ENCODE results near the gene CHPF2.

Gene CHPF2

DNA sequence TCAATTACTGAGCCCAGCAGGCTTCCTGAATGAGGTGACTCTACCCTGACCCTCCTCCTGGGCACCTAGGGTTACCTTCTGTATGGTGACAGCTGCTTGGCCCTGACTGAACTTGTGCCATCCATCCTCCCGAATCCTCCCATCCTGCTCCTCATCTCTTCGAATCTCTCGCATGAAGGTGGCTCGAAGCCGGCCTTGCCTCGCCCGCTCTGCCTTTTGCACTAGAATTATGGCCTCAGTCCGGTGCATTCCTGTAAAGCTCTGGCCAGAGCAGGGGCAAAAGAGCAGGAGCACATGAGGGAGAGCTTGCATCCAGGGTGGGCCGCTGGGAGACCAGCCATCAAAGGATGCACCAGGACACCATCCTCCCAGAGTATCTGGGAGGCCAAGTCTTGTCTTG, 29.4 kb upstream of the CHPF2 start:
- no peak for DNase-seq (ENCODE audit: extremely low spot score, insufficient read length, low read depth)
- no peak for FAIRE-seq

DNA sequence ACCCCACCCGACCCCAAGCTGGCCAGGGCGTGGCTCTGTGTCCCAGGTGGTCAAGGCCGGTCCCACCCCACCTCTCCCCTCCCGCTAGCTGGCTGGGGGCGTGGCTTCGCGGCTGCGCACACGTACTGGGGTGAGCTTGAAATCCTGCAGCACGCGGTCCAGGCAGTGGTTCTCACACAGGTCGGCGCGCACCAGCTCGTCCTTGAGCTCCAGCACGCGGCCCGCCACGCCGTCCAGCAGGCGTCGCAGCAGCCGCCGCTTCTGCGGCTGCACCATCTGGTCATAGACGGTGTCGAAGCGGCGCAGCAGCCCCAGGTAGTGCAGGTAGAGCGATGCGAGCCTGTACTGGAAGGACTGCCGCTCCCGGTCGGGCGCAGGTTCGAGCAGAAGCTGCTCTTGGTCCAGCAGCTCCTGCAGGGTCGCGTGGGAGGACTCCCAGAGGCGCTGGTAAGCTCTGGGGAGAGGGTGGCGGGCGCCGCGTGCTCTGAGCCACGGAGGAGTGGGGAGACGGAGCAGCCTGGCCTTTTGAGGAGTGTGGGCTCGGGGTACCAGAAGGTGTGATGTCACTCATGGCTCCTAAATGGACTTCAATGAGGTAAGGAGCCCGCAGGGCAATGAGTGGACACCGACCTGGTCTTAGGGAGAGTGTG, 27.8 kb upstream of the CHPF2 start:
- no peak for DNase-seq (ENCODE audit: extremely low spot score, insufficient read length, low read depth)
- no peak for FAIRE-seq

DNA sequence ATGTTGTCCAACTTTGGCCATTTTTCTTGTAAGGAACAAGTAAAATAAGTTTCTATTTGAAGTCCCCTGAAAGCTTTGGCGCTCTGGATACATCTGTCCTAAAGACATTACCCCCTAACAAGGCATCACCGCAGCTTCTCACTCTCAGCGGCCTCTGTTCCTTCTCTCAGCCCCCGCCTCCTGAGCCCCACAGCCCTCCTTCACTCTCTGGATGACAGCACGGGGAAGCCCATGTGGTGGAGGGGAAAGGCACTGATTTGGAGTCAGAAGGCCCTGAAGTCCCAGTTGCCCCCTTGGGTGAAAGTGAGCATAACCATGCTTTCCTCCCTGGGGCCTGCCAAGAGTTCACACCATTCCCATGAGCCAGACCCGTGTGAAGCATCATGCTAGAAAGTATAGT, 26.6 kb upstream of the CHPF2 start:
- FAIRE-seq (no peak), DNase-seq (ENCODE audit: extremely low spot score, insufficient read length, low read depth) (no peak)

DNA sequence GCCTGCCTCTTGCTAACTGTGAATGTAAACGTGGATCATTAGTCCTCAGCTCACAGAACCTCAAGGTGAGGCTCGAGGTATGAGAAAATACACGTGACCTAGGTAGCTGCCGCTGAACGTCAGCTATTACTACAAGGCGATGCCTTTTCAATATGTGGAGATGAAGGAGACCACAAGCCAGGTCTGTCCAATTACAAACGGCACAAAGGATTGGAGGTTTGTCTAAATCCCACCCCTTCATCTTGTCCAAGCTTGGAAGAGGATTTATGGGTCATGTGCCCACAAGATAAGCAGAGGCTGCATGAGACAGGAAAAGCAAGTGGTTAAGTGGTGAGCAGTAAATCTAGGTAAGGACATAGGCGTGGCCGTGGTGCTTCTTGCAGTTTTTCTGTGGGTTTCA, 25.4 kb upstream of the CHPF2 start:
- DNase-seq (ENCODE audit: extremely low spot score, insufficient read length, low read depth) (no peak), FAIRE-seq (no peak)

DNA sequence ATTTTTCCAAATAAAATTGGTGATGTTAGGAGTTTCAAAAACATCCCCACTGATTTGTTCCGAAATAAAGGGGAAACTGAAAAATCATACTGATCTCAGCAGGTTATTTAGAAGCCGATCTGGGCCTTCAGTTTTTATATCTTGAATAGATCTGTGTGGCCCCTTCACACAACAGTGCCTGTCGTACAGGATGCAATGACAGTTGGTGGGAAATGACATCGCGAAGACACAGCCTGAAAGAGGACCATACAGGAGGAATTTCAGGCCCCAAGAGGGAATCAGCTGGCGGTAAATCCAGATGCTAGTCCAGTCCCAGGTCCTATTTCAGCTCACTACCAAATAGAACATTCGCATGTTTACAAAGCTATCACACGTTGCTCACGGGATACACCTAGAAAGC, 25.0 kb upstream of the CHPF2 start:
- FAIRE-seq (no peak), DNase-seq (ENCODE audit: extremely low spot score, insufficient read length, low read depth) (no peak)

DNA sequence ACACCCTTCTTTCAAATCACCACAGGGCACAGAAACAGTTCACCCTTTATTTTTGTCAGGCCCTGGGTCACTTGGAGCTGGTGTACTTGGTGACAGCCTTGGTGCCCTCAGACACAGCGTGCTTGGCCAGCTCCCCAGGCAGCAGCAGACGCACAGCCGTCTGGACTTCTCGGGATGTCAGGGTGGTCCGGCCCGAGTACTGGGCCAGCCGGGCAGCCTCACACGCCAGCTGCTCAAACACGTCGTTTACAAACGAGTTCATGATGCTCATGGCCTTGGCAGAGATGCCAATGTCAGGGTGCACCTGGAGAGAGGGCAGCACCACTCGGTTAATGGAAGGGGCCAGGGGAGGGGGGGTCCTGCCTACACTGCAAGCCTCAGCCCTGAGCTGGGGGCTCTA, 24.5 kb upstream of the CHPF2 start:
- DNase-seq (ENCODE audit: extremely low spot score, insufficient read length, low read depth) (no peak), FAIRE-seq (no peak)

DNA sequence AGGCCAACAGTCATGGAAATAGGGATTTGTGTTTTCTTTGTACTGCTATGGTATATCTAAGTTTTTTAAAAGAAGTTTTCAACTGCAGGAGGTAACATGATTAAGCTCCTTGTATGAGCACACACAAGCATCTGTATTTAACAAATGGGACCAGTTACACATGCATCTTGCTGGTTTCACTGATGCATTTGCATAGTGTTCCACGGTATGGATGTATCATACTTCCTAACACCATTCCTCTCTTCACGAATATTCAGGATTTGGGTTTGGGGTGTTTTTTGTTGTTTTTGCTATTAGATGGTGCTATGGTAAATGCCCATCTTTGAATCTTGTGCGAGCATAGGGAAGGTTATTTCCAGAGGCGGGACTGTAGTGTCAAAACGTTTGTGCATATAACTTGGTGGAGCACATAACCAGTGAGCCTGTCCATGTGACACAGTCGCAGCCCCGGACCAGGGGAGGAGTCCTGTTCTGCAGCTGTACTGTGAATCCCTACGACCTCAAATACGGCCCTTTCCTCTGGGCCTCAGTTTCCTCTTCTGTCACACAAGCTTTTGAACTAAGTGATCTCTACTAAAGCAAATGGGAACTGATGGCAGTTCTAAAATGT, 23.9 kb upstream of the CHPF2 start:
- no peak for DNase-seq (ENCODE audit: extremely low spot score, insufficient read length, low read depth)
- no peak for FAIRE-seq

DNA sequence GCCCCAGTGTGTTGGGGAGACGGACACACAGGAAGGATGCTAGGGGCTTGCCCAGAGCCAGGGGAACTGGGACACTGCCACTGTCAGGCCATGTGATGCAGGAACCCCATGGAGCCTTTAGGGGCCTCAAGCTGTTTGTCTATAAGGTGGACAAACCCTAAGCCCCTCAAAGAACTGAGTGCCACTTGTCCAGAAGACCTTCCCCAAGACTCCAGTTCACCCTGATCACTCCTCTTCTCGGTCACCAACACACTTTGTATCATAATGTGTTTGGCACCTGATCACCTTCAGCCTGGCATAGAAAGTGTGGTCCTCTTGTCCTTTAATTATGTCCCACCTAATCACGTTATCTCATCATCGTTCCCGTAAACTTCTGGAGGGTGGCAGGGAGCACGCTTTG, 22.7 kb upstream of the CHPF2 start:
- no peak for DNase-seq (ENCODE audit: extremely low spot score, insufficient read length, low read depth)
- FAIRE-seq = no peak

DNA sequence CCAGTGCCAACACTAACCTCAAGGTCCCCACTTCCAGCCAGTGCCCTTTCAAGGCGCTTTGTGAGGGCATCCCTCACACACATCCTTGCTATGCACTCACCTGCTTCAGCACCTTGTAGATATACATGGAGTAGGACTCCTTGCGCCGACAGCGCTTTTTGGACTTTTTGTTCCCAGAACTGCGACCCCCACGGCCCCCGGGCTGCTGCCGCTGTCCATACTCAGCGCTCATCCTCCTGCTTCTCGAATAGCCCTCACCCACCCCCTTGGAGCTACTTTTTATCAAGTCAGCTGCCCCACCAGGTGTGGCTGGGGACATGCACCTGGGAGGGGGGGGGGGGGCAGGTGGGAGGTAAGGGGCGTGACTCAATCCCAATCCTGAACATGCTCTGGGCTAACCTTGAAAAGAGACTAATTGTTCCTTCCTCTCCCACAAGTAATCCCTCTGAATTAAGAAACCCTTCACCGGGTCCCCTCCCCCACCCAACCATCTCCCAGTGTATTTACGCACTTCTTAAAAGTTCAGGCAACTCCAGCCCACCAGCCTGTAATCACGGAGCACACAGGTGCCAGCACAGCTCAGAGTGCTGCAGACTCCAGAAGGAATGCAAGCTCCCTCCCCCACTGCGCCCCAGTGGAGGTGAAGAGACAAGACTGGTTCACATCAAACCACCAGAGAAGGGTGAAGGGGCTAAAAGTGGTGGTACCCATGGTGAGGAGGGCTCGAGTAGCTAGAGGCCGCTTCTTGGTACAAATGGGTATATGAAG, 22.0 kb upstream of the CHPF2 start, which contains the start of gene H2BK1:
TSS of gene H2BK1 (minus strand) at position 402 of the 768 bp plus-strand sequence. CDS start at position 232, 170 bp downstream.
- no peak for FAIRE-seq

DNA sequence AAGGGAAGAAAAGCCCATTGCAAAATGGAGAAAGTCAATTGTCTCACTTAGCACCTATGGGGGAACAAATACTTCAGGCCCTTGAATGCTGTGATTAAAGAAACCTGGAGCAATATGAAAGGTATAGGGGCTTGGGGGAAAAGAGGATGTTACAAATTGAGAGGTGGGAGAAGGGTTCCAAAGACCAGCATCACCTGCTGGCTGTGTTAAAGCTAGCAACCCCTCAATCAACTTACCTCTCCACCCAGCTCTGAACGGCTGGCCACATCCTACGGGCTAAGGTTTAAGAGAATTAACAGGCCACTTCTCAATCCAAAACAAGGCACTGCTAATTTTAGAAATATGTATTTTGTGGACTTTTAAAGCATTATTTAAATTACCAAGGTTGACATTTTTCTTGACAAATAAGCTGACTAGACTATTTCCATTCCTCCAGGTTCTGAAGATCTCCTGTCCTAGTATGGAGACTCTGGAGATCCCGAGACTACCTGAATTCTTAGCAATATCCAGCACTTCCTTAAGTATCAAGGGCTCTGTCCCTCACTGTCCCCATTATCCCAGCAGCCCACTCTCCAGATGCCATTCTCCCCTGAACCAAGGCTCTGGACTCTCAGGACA, 21.0 kb upstream of the CHPF2 start:
- no peak for DNase-seq (ENCODE audit: extremely low spot score, insufficient read length, low read depth)
- no peak for FAIRE-seq

More for the DNA sequence above, 22.0 kb upstream of the CHPF2 start, which contains the start of gene H2BK1:
- no peak for DNase-seq (ENCODE audit: extremely low spot score, insufficient read length, low read depth)

DNA sequence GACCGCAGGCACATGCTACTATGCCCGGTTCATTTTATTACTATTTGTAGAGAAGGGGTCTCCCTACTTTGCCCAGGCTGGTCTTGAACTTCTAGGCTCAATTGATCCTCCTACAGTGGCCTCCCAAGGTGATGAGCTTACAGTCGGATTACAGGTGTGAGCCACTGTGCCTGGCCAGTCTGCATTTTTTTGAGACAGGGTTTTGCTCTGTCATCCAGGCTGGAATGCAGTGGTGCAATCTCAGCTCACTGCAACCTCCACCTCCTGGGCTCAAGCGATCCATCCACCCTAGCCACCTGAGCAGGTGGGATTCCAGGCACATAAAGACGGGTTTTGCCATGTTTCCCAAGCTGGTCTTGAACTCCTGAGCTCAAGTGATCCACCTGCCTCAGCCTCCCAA, 19.7 kb upstream of the CHPF2 start:
- FAIRE-seq = no peak
- no peak for DNase-seq (ENCODE audit: extremely low spot score, insufficient read length, low read depth)

DNA sequence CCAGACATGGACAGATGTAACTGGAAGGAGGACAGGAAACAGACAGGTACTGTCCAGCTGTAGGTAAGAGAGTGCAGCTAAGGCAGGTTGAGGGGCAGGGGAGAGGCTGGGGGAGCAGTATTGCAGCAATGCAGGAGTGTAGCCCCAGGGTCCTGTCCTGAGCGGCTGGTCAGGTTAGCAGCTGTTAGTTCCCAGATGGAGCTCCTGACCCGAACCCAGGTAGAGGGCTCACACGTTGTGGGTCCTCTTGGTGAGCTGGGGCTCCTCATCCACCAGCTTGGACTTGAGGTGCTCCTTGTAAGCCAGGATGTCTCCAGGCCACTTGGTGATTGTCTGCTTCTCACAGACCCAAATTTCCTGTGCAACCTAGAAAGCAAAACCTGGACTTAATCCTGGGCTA, 18.5 kb upstream of the CHPF2 start:
- DNase-seq (ENCODE audit: extremely low spot score, insufficient read length, low read depth) (no peak), FAIRE-seq (no peak)

DNA sequence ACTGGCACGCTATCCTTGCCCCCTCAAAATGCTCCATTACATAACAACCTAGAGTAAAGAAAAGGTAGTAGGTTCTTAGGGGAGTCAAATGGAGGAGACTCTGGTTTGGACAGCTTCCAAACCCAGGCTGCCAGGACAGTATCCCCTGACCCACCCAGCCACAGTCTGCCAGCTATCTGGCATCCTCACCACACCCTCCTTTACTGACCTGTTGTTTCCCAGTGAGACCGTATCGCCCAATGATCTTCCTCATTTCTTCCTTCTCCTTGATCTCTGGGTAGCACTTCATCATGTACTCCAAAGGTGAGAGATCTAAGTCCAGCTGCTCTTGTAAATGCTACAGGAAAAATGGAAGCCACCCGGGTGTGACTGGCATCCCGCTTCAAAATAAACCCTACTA, 16.9 kb upstream of the CHPF2 start:
- DNase-seq (ENCODE audit: extremely low spot score, insufficient read length, low read depth) = no peak
- FAIRE-seq = no peak

DNA sequence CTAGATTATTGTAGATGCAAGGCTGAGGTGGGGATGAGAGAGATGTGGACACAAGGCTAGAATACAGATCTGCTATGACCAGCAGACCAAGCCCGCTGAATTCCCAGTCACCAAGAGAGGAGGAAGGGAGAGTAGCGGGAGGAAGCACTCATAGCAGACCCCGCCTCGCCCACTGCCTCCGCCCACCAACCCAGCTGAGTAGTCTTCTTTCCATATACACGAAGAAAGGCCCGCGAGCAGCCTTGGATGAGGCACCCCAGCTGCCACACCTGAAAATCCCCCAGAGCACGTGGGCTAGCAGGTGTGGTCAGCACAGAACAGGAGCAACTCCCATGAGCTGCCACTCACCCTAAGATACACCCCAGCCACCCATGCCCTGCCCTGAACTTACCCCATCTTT, 14.1 kb upstream of the CHPF2 start:
- no peak for FAIRE-seq
- DNase-seq (ENCODE audit: extremely low spot score, insufficient read length, low read depth) = no peak

DNA sequence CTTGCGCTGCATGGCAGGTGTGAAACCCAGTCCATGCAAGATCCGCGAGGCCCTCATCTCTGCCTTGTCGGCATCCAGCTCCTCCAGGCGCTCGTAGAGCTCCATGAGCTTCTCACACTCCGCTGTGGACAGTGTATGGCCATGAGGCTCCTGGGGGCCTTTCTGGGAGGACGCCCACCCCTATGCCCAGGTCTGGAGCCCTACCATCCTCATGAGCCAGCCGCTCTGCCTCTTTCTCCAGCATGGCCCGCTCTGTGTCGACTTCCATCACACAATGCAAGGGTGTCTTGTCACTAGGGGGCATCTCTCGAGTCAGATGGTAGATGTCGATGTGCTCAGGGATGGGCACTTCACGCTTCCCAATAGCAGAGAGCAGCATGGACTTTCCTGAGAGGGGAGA, 8.6 kb upstream of the CHPF2 start:
- FAIRE-seq = no peak
- DNase-seq (ENCODE audit: extremely low spot score, insufficient read length, low read depth) = no peak

DNA sequence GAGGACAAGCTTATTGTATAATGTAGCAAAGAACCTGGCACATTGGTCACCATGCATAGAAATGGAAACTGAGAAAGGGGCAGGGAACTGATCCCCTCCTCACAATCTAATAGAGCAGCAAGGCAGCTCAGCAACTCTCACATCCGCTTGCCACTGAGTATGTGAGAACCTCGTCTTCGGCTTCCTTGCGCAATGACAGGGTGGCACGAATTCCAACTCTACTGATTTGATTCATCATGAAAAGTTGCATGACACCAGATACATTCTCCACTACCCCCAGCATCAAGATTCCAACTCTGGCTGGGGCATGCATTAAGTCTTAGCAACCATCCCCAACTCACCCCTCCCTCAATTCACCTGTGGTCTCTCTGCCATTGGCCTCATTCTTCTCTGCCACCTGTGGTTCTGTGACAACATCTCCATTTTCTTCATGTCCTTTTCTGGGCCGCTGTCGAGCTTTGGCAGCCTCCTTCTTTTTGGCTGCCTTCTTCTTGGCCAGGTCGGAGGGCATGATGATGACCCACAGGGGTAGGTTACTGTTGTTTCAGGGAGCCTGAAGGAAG, 6.3 kb upstream of the CHPF2 start:
- DNase-seq (ENCODE audit: extremely low spot score, insufficient read length, low read depth) (no peak), FAIRE-seq (no peak)

DNA sequence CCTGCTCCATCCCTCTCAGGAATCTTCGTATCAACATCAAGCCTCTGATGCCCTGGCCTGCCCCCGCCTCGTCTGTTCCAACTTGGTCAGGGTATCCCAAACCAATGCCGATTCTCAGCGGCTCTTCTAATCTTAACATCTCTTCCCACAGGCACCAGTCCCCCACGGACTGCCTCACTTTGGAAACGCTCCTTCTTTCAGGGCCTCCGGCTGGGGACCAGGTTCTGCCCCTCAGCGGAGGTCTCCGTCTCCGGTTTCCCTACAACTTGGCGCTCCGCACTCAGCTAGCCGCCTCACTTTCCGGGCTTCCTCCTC, 5.8 kb upstream of the CHPF2 start:
- no peak for DNase-seq (ENCODE audit: extremely low spot score, insufficient read length, low read depth)
- no peak for FAIRE-seq

DNA sequence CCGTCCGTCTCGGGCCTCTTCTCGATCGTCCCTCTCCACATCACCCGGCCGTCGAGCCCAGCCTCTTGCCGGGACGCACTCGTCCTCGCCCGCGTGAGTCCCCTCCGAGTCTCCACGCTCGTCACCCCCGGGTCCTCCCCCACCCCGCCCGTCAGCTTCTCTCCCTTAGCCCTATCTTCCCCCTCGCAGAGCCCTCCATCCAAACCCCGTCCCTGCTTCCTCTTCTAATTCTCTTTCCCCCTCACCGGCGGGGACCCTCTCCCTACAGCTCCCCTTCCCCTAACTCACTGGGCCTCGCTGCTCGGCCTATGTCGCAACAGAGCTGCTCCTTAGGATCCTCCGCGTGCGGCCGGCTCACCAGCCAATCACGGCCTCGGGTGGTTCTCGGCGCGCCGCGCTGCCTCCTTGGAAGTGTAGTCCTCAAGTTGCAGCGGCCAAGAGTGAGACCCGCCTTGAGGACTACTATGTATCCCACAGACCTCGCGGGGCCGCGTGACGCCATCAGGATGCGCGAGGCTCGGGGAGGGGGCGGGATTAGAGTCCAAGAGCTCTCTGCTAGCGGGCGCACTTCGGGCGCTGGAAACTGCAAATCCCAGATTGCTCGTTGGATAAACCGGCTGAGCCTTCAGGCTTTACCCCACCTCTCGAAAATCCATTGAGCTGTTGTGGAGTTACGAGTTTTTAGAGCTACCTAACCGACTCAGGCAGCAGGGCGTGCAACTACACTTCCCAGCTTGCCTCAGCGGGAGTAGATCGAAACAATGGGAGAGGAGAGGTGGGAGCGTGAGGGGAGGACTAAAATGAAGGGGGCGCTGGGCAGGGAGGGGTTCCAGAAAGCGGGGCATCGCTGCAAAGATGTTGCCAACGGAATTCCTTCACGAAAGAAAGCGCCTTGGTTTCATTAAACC, 5.2 kb upstream of the CHPF2 start, which contains the start of gene ABCF2:
TSS of gene ABCF2 (minus strand) at position 331 of the 908 bp plus-strand sequence. CDS start 747 bp downstream, outside the sequence.
- peak; percentile 93 for FAIRE-seq
- peak; percentile 95 for DNase-seq (ENCODE audit: extremely low spot score, insufficient read length, low read depth)

DNA sequence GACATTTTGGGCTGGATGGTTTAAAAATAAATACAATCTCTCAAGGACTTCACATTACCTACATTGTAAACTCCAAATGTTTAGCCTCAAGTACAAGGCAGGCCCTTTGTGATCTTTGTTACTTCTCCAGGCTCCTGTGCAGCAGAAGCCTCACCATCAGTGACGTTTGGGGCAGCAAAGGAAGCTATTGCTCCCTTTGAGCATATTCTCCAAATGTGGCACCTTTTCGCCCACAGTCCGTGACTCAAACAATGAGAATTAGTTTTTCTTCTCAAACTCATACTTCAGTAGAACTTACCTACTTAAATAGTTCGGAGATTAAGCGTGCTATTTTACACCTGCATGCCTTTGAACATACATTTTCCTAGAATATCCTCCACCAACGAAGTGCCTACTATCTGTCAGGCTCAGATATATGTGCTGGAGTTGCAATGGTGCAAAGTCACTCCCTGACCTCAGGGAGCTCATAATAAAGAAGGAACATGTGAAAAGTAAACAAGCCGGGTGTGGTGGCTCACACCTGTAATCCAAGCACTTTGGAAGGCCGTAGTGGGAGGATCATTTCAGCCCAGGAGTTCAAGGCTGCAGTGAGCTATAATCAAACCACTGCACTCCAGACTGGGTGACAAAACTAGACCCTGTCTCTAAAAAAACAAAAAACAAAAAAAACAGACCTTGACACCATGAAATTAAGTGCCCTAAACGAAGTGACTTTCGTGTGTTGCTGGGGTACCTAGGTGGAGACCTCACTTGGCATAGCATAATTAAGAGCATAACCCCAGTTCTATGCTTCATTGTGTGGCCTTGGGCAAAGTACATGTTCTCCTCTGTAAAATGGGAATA, 4.0 kb upstream of the CHPF2 start:
- DNase-seq (ENCODE audit: extremely low spot score, insufficient read length, low read depth) (no peak), FAIRE-seq (no peak)

All from GM18507 (cell line).